ENCODE data around the gene KRTAP10-9.
"Not testable (repeated sequence)": the region's sequence is repeated elsewhere in the genome, so short reads cannot be mapped to it uniquely, and the experiment has no call there.

KRTAP10-9 gene

GRCh38 chr21:44639331-44639655 lies 12.4 kb downstream of the KRTAP10-9 start:
- no peak for DNase-seq (ENCODE audit: low read depth)

GRCh38 chr21:44640761-44641160 lies 13.9 kb downstream of the KRTAP10-9 start:
- no peak for DNase-seq (ENCODE audit: low read depth)

- DNase-seq (ENCODE audit: low read depth): no peak
Measured at GRCh38 chr21:44643741-44644310, 16.9 kb downstream of the KRTAP10-9 start.

- no peak for DNase-seq (ENCODE audit: low read depth)
Measured at GRCh38 chr21:44644878-44645277, 18.0 kb downstream of the KRTAP10-9 start.

- DNase-seq (ENCODE audit: low read depth): not testable (repeated sequence)
Measured at GRCh38 chr21:44646366-44647221, 19.7 kb downstream of the KRTAP10-9 start, which contains the start of gene KRTAP10-11. Gene KRTAP10-11 (plus strand): TSS chr21:44646414. CDS start chr21:44646459, 45 bp downstream.

- no peak for DNase-seq (ENCODE audit: low read depth)
Measured at GRCh38 chr21:44647222-44647552, 20.3 kb downstream of the KRTAP10-9 start.

GRCh38 chr21:44648557-44649311 lies 21.8 kb downstream of the KRTAP10-9 start:
- DNase-seq (ENCODE audit: low read depth): no peak

GRCh38 chr21:44649521-44650100 lies 22.7 kb downstream of the KRTAP10-9 start:
- DNase-seq (ENCODE audit: low read depth): no peak

- DNase-seq (ENCODE audit: low read depth): no peak
Measured at GRCh38 chr21:44650265-44650972, 23.5 kb downstream of the KRTAP10-9 start.

- no peak for DNase-seq (ENCODE audit: low read depth)
Measured at GRCh38 chr21:44650973-44651675, 24.2 kb downstream of the KRTAP10-9 start.

GRCh38 chr21:44653123-44653522 lies 26.2 kb downstream of the KRTAP10-9 start:
- DNase-seq (ENCODE audit: low read depth): no peak

- DNase-seq (ENCODE audit: low read depth): no peak
Measured at GRCh38 chr21:44653656-44654575, 27.0 kb downstream of the KRTAP10-9 start.

GRCh38 chr21:44654576-44655175 lies 27.8 kb downstream of the KRTAP10-9 start, which contains the start of gene KRTAP12-4:
Gene KRTAP12-4 (minus strand): TSS chr21:44654659. CDS start chr21:44654614, 45 bp downstream.
- DNase-seq (ENCODE audit: low read depth): no peak

GRCh38 chr21:44656868-44657267 lies 30.0 kb downstream of the KRTAP10-9 start:
- DNase-seq (ENCODE audit: low read depth): no peak

GRCh38 chr21:44657635-44658540 lies 31.0 kb downstream of the KRTAP10-9 start, which contains the start of gene KRTAP12-3:
Gene KRTAP12-3 (plus strand): TSS chr21:44657932. CDS start chr21:44657980, 48 bp downstream.
- DNase-seq (ENCODE audit: low read depth): no peak

- no peak for DNase-seq (ENCODE audit: low read depth)
Measured at GRCh38 chr21:44658541-44658910, 31.6 kb downstream of the KRTAP10-9 start.

GRCh38 chr21:44658913-44659595 lies 32.2 kb downstream of the KRTAP10-9 start:
- DNase-seq (ENCODE audit: low read depth): no peak

GRCh38 chr21:44661567-44661966 lies 34.7 kb downstream of the KRTAP10-9 start:
- DNase-seq (ENCODE audit: low read depth): not testable (repeated sequence)
